ENCODE measurements around the gene IL1RAPL2.
"Not testable (repeated sequence)": the region's sequence is repeated elsewhere in the genome, so short reads cannot be mapped to it uniquely, and the experiment has no call there.

Gene IL1RAPL2

DNA sequence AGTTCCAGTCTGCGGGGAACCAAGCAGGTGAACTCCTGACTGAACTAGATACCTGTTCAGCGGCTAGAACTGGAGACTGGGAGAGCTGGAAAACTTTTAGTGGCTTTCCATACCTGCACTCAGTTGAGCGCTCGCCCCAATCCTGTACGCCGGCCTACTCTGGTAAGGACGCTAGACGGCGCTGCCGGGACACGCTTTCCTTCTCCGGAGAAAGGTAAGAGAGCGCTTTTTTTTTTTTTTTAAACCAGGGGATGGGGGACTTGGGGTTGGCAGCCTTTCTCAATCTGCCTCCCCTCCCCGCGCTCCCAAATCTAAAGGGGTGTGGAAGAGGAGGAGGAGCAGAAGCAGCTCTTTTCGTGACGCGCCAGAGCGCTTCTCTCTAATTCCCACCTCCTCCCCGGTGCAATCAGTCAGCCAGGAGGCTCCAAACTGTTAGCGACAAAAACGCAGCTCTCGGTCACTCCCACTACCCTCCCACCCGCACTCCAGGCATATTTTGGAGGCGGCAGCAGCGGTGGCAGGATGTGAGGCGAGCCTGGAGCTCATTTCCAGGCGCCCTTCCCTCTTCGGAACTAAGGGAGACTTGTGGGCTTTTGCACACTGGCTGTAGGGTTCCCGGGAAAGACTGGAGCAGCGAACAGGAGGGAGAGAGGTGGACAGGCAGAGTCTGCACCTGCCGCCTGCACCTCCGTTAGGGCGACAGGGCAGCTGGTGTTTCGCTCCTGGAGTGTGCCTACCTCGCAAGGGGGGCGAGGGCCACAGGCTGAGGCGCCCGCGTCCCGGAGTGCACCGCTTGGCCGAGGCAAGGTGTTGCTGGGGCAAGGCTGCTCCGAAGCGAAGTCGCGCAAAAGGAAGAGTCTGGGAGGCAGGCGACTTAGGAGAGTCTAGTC, at the start of gene IL1RAPL2:
Gene IL1RAPL2, plus strand, starts transcription at position 409 of the 890 bp plus-strand sequence.
- DNase-seq: no peak

DNA sequence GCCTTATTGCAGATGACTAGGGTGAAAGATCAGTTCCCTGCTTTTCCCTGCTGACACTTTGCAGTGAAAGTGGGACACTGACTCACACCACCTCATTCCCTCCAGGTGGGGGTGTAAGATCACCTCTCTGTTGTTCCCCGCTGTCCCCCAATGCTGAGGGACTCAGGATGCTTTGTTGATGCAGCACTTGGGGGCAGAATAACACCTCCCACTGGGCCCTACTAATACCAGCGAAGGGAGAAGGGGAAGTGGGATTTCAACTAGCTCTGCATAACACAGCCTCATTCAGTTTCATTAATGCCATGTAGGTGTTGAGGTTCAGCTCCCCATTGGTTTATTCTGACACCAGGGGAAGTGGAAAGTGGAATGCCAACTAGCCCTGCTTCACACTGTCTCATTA, 43.6 kb upstream of the IL1RAPL2 start:
- DNase-seq: no peak

DNA sequence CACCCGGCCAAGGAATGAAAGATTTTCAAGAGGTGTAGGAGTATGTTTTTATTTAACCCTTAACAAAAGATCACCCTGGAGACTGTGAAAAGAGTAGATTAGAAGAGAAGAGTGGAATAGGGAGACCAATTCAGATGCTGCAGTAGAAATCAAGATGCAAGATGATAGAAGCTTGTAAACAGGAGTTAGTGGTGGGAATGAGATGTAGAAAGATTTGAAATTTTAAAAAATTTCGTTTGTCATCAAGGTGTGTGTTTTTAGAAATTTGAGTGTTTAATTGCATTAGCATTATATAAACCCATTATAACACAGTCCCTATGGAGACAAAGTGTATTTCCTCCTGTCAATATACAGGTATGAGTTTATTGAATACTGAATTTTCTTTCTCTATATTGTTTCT, 42.1 kb upstream of the IL1RAPL2 start:
- DNase-seq: no peak

DNA sequence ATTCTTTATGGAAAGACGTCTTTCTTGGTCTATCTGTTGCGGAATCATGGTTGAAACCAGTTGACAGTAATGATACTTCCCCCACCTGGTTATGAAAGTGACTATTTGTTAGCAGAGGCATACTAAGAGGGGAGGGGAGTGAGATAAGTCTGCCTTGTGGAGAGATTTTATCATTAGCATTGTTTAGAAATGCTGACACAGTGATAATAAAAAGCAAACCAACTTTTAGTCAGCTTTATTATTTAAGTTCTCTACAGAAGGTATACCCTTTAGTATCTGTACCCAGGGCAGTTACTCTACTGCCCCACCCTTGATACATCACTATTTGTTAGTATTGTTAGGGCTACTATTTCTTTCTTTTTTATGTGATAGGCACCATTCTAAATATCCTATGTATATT, 26.9 kb upstream of the IL1RAPL2 start:
- DNase-seq: no peak

DNA sequence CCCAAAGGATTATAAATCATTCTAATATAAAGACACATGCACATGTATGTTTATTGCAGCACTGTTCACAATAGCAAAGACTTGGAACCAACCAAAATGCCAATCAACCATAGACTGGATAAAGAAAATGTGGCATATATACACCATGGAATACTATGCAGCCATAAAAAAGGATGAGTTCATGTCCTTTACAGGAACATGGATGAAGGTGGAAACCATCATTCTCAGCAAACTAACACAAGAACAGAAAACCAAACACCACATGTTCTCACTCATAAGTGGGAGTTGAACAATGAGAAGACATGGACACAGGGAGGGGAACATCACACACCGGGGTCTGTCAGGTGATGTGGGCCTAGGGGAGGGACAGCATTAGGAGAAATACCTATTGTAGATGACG, 23.6 kb upstream of the IL1RAPL2 start:
- not testable (repeated sequence) for DNase-seq

DNA sequence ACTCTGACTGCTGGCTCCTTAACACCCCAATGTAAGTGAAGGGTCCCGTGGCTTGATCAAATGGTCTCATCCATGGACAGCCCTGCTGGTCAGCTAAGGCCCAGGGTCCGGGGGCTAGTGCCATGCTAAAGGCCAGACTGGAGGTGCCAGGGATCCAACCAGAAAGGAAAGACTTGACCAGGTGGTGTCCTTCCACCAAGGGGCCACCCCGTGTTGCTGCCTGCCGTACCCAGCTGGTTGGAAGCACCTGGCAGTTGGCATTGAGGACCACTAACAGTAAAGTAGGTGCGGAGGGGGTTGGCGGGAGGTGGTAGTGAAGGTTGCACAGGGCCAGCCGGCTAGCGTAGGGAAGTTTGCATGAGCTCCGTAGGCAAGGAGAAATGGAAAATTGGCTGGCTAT, 1.7 kb upstream of the IL1RAPL2 start:
- DNase-seq: no peak

DNA sequence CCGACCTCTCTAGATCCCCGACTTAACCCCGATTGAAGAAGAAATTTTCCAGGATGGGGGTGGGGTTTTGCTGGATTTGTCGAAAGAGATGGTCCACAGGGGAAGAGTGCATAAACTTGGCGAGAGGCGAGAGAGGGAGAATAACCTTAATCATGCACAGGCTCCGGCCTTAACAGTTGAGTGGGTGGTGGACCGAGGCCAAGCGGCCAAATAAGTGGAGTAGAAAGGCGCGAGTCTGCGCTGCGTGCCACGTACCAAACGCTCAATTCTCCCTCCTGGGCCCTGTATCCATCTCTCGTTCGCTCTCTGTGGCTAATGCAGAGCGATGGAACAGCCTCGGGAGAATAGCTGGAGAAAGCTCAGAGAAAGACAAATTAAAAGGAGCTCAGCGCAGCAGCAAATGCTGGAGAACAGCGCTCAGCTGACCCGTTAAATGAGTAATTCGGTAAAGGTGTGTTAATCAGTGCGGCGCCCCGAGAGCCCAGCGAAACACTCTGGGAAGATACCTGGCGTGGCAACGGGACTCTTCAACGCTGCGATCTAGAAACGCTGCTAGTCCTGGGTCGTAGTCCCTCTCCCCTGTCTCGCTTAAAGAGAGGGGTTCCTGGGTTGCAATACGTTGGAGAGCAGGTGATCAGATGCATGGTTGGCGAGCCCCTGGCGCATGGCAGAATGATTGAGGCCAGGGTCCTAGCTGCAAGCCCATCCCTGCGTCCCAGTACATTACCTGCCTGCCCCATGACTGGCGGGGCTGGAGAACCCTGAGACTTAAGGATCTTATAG, 887 bp upstream of the IL1RAPL2 start:
- DNase-seq: no peak

DNA sequence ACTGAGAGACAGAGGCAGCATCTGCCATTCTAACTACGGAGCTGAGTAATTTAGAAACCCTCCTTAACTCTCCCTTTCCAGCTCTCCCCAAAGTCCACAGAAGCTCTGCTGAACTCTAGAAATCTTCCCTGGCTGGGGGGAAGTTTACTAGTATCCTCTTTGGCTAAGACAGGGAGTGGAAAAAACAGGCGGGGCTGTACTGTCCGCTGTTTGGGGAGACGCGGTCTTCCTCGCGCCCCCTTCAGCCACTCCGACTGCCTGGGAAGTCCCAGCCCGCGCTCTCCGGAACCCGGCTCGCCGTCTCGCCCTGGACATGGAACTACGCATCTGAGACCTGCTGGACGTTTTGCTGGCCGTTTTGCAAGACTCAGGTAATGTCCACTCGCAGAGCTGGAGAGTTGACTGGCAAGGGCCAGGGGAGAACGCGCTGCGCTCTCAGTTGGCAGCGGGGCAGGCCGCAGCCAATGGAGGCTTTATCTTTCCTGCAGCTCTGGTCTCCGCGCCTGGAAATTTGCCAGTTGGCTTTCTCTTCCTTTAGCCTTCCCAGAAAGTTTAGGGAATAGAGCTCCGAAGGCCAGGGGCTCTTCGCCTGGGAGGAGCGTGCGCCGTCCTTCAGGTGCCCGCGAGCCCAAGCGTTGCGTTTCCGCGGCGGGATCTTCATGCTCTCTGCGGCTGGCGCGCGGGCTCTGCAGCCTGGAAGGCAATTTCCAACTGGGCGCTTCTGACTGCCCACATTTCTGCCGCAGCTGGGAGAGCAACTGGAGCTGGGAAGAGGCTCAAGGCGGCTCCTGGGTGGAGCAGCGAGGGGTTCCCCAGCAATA, 892 bp downstream of the IL1RAPL2 start:
- DNase-seq: no peak

DNA sequence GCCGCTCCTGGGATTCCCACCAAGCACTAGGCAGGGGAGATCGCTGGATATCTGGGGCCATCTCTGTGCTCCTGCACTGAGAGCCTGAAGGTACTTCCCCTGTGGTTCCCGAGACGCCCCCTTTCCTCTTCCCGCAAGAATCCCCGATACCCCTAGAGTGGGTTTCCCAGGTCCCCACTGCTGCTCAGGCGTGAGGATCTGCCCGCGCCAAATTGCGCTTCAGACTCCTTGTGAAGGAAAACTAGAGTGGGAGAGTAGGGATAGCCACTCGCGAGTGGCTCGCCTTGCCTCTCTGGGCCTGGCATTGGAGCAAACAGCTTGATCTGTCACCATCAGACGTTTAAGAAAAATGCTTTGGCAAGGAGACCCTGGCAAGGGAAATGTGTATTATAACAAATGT, 1.5 kb downstream of the IL1RAPL2 start:
- DNase-seq: no peak

DNA sequence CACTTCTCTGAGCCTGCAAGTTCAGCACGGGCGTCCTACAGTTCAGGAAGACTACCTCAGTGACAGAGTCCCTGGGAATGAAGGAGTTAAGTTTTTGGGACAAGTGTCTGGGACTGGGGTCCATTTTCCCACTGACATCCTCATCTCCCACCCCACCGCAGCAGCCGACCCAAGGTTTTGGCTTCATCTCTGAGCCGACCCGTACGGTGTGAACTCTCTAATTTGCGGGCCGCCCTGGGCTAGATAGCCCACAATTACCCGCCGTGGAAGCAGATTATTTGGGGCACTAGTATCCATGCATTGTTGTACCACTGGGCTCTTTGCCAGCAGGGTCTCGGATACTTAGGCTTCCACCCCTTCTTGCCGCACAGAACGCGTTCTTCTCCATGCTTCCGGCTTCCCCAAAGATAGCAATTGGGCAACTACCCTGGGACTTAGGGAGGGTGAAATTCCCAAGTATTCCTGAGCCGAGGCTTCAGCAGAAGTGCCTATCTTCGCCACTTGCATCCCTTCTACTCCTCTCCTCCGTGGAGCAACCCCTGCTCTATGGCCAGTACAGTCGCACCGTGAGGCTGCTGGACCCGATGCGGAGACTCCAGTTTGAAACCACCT, 2.4 kb downstream of the IL1RAPL2 start:
- DNase-seq: no peak

DNA sequence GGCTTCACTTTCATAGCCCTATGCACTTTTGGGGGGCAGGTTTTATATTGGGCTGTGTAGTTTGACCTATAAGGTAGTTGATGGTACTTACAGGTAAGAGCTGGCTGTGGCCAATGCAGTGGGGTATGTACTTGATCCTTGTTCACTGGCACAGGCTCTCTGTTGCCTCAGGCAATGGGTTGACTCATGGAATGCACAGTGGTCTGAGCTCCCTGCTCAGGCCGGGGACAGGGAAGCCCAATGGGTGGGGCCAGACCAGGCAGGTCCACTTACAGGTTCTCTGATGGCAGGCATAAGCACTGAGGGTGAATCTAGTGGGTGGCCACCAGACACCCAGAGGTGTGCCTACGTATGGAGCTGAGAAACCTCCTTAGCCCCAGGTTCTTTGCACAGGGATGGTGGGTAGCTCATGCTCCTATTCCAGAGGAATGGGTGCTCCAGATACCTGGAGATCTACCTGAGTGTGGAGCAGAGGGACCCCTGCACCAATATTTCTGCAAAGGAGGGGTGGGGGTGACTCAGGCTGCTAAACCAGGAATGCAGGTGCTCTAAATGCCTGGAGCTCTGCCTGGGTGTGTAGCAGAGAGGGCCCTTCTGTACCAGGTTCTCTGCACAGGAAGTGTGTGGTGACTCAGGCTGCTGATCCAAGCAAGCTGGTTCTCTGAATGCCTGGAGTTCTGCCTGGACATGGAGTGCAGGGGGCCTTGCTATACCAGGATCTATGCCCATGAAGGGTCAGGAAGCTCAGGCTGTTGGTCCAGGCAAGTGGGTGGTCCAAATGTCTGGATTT, 52.3 kb downstream of the IL1RAPL2 start:
- no peak for DNase-seq

DNA sequence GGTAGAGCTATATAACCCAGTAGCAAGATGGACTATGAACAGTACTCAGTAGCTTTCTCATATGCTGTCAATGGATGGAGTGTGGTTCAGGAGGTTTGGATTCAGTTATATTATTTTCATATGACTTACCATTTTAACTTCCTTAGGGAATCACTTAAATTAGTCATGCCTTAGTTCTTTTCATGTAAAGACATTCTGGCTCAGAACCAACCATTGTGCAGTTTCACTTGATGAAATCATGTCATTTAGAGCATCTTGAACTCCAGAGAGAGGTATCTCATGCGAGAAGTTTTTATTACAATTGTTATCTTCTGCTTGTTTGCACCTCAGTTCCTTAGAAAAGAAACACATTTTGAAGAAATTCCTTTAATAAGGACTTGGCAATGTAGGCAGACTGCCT, 55.8 kb downstream of the IL1RAPL2 start:
- no peak for DNase-seq

DNA sequence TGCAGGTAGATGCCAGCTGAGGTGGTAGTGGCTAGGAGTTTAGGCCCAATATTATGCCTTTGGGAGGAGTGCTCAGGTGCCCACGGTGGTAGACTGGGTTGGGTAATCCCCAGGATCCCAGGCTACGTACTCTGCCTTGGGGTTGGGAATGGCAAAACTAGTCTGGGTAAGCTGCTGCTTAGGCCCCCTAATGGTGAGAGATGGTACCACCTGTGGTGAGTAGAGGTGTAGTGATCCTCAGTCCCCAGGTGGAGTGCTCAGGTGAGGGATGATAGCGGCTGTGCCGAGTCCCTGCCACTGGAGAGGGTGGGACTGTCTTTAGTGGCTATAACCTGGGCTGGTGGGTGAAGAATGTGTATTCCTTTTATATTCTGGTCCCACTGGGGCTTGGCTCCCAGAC, 75.2 kb downstream of the IL1RAPL2 start:
- DNase-seq: no peak

DNA sequence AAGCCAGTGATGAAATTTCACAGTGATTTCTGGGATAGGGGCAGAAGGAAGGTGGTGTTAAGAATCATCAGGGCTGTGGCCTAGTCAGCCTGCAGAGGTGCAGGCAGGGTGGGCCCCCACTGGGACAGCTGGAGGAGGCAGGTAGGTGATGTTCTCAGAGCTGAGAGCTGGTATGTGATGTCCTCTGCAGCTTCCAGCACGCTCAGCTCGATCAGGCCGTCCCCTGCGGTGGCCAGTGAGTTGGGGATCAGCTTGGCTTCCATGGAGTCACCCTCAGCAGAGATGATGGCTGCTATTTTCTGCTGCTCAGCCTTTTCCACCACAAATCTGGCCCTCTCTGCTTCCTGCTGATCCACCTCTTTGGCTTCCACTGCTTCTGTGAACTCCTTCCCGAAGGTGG, 81.1 kb downstream of the IL1RAPL2 start:
- DNase-seq: no peak

DNA sequence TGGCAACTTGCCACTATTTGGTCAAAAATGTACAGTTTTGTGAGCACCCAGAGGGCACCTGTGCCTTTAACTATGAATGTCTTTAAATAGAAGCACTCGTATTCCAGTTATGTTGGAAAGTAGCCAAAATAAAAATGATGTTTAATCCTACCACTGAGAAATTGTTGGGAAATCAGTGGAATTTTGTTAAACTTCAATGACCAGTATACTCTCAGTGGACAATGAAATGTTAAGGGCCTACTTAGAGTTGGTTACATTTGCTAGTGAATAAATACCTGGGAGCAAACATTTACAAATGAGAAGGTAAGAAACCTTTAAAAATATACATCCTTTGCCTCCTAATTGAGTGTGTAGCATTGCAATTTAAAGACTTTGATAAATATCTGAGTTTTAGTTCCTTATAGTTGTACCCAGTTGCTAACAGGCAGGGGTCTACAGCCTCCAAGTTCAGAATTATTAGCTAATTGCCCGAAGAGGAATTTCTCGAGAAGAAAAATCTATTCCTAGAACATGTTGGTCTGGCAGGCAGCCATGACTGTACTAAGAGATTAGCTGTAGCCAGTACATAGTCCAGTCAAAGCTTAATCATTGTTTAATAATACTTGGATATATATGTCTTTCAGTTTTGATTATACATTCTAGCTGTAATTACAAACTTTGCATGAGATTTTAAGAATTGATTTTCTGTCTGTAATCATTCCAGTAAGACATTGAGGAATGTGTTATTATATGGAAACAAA, 93.2 kb downstream of the IL1RAPL2 start:
- DNase-seq: no peak

DNA sequence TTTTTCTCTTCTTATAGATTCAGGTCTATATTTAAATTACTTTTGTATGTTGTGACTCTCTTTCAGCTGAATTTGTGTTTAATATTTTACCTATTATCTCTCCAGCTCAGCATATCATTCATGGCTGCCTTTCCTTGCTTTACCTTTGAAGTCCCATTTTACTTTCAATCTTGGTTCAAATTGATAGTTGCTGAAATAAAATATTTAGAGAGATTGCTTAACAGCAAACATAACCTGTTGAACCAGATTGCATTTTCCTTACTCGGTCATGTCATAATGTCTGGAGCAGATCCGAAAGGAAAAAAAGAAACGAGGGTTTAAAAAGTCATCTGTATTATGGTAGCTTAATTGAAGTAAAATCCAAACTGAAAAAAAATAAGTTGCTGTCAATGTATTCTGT, 94.1 kb downstream of the IL1RAPL2 start:
- no peak for DNase-seq

DNA sequence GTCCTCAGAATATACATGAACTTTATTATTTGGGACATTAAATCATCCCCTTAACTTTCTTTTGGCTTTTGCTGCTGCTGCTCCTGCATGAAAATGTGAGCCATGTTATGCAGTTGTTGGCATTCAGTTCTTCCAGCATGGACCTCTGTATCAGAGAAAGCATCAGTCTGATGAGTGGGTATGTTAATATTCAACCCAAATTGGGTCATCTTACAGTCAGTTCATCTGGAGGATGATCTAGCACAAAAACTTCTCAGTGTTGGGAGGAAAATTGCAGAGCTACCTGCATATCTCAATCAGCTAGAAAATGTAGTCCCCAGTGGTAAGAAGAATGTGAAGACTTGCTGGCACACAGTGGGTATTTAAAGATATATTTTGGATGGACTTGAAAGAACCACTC, 96.7 kb downstream of the IL1RAPL2 start:
- no peak for DNase-seq

DNA sequence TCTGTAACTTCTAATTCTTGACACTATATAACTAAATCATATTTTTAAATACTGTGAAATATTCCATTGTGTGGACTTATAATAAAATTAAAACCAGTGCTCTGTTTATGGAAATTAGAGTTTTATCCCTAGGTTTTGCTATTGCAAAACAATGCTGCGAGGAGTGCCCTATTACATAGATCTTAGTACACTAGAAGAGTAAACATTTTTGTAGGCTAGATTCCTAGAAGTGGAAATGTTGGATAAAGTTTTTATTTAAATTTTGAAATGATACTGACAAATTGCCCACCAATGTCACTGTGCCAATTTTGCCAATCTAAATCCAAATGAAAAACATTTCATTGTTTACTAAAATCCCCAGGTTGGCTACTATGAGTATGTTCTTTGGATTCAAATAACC, 99.7 kb downstream of the IL1RAPL2 start:
- DNase-seq: no peak

DNA sequence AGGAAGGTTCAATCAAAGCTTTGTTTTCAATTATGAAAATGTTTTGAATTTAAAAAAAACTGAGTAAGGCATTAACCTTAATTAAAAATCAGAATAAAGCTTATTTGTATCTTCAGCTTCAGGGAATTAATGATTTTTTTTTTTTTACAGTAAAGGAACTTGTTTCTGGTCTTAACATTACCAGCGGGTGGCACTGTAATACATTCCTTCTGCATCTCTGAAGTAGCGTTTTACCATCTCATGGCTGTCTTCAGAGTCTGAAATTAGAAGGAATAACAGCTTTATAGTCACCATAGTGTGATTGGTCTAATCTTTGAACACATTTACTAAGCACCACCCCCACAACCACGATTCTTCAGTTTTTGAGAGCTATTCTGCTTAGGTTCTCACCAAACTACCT, 102.6 kb downstream of the IL1RAPL2 start:
- DNase-seq: no peak

DNA sequence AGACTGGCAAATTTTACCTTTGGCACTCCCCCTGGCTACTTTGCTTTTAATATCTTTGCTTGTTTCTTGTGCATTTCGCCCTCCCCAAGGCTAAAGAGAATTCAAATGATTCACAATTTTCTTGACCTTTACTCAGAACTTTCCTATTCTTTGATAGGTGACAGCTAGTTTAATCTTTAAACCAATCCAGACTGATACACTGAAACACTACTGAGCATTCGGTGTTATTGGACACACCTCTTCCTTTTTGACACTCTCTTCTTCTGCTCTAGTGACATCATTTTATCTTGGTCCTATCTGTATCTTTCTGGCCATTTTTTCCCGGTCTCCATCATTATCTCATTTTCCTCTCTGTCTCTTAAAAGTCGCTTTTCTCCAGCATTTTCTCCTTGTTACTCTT, 103.1 kb downstream of the IL1RAPL2 start:
- no peak for DNase-seq

DNA sequence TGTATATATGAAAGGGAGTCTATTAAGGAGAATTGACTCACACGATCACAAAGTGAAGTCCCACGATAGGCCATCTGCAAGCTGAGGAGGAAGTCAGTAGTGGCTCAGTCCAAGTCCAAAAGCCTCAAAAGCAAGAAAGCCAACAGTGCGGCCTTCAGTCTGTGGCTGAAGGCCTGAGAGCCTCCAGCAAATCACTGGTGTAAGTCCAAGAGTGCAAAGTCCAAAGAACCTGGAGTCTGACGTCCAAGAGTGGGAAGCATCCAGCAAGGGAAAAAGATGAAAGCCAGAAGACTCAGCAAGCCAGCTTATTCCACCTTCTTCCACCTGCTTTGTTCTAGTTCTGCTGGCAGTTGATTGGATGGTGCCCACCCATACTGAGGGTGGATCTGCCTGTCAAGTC, 104.1 kb downstream of the IL1RAPL2 start:
- no peak for DNase-seq

Measured in inflammatory macrophage treated with lipopolysaccharide for 1 hour (primary cell).